Kidney (tissue), 14 donors: Measurements from ENCODE around the gene OR4K1. TPM values are rescaled to one million over a fixed set of nuclear protein-coding genes. Genes with fewer than 3 reads are reported as not detected.

ENCODE experiments used
- DNase-seq, 5 donors: peaks; one replicate each; pipeline ENCODE4 v3.0.0-alpha.2; 2013 to 2020
- FAIRE-seq: peaks from 2 replicates; lab custom pipeline; 2012; peaks lifted over from hg19 to GRCh38; lab: Jason Lieb, UNC
- H3K27ac ChIP-seq, 2 donors: one replicate each; pipeline ENCODE4 v1.7.0; 2013; ENCODE audit warnings: low read depth in 2 of 2, low read length in 2 of 2, inconsistent platforms in 1 of 2
- H3K27me3 ChIP-seq: one replicate; pipeline ENCODE4 v1.7.1; 2013; ENCODE audit warnings: low read length, inconsistent platforms; ENCODE audit not compliant: control insufficient read depth, insufficient read depth
- H3K36me3 ChIP-seq, 3 donors: one replicate each; pipeline versions ENCODE4 v1.7.0 to v1.7.1; 2013; ENCODE audit warnings: low read length in 3 of 3, control low read depth in 1 of 3, inconsistent platforms in 1 of 3; ENCODE audit not compliant: insufficient read depth in 3 of 3, control insufficient read depth in 2 of 3
- H3K4me1 ChIP-seq, 3 donors: one replicate each; pipeline versions ENCODE4 v1.7.0 to v1.7.1; 2013; ENCODE audit warnings: low read length in 3 of 3, inconsistent platforms in 1 of 3, low read depth in 1 of 3; ENCODE audit not compliant: control insufficient read depth in 2 of 3, insufficient read depth in 2 of 3
- H3K4me3 ChIP-seq, 3 donors: one replicate each; pipeline versions ENCODE4 v1.7.0 to v1.8.1; 2013; ENCODE audit warnings: low read length in 3 of 3, control low read depth in 1 of 3, inconsistent platforms in 1 of 3
- H3K9ac ChIP-seq, 3 donors: one replicate each; pipeline versions ENCODE4 v1.7.0 to v1.7.1; 2013; ENCODE audit warnings: low read length in 3 of 3, control low read depth in 1 of 3, inconsistent platforms in 1 of 3
- H3K9me3 ChIP-seq, 3 donors: one replicate each; pipeline versions ENCODE4 v1.7.0 to v1.7.1; 2013; ENCODE audit warnings: low read length in 3 of 3, control low read depth in 1 of 3, inconsistent platforms in 1 of 3; ENCODE audit not compliant: control insufficient read depth in 2 of 3, insufficient read depth in 1 of 3
- intact Hi-C: fragments of 100-400 bp; cut with DNase I; formaldehyde crosslinking; loops from one replicate; pipeline ENCODE4 v1.11.1; 2022
- polyA plus RNA-seq: library from polyadenylated mRNA; stranded (reverse); fragments of 350-450 nt; fragmentation: Illumina TruSeq; extraction: RNeasy Lipid Tissue Mini Kit (QIAGEN cat#74804); gene quantifications from one replicate; pipeline ENCODE4 v1.2.3, GENCODE V29; 2014; ENCODE audit warnings: low read depth, low replicate concordance; ENCODE audit not compliant: insufficient read depth
- total RNA-seq: library from RNA; stranded (reverse); fragmentation: NEBNext Ultra II Directional; extraction: Animal tissue kit (Norgen Biotek cat#: 25700); gene quantifications from one replicate; pipeline ENCODE4 v1.2.1, GENCODE V29; 2021
- TF ChIP-seq, protein P1 (sequence below): IDR thresholded peaks from 3 replicates; pipeline ENCODE4 v1.5.1; 2012; ENCODE audit warnings: mild to moderate bottlenecking, moderate library complexity, borderline replicate concordance; ENCODE audit not compliant: insufficient read depth; ENCODE audit errors: extremely low read depth
- donor health status: control.
- donor health status: control.
- donor health status: control.
- donor health status: control.
- donor health status: control.
- donor health status: DM: yes; HTN: yes; CAD: no.
- donor health status: Normal renal cell carcinoma (clear cell type).

The OR4K1 gene
- total and polyA plus RNA-seq, 2 donors from 2014 or later: not detected

GRCh38 chr14:19974844-19975243 is 44.1 kb downstream of the OR4K1 start:
- Histone ChIP-seq H3K36me3 (no peaks in the 10 kb centered on the region), H3K9me3 (no peaks in the 10 kb centered on the region), H3K4me1 (no peaks in the 10 kb centered on the region), H3K27ac (no peak overlapping the region), H3K9ac (no peak overlapping the region), H3K4me3 (no peak overlapping the region), H3K27me3 (no peaks in the 10 kb centered on the region)
- DNase-seq (no peak), FAIRE-seq (no peak)
- TF ChIP-seq, protein P1, sequence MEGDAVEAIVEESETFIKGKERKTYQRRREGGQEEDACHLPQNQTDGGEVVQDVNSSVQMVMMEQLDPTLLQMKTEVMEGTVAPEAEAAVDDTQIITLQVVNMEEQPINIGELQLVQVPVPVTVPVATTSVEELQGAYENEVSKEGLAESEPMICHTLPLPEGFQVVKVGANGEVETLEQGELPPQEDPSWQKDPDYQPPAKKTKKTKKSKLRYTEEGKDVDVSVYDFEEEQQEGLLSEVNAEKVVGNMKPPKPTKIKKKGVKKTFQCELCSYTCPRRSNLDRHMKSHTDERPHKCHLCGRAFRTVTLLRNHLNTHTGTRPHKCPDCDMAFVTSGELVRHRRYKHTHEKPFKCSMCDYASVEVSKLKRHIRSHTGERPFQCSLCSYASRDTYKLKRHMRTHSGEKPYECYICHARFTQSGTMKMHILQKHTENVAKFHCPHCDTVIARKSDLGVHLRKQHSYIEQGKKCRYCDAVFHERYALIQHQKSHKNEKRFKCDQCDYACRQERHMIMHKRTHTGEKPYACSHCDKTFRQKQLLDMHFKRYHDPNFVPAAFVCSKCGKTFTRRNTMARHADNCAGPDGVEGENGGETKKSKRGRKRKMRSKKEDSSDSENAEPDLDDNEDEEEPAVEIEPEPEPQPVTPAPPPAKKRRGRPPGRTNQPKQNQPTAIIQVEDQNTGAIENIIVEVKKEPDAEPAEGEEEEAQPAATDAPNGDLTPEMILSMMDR: no peak
- intact Hi-C loops: no loop called here

DNA sequence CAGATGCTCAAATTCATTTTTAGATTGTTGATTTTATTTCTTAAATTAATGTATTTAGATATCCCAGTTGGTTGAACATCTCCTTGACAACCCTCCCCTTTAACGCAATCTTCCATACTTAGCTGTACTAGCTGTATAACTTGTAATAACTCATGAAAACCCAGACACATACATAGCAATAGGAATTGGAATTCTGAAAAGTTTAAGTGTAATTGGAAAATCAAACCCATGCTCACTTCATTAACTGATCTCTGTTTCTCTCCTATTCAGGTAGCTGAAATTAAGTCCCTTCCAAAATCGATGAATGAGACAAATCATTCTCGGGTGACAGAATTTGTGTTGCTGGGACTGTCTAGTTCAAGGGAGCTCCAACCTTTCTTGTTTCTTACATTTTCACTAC is 44.6 kb downstream of the OR4K1 start, which contains the start of gene OR4K15:
OR4K15 (plus strand) TSS at position 301 of the 400 bp plus-strand sequence; CDS start at position 301, 0 bp downstream.
- intact Hi-C loops: no loop called here
- Histone ChIP-seq H3K27ac (no peak within 1 kb of the TSS), H3K9ac (no peak within 1 kb of the TSS), H3K9me3 (no peaks in the 10 kb centered on the region), H3K27me3 (no peaks in the 10 kb centered on the region), H3K36me3 (no peaks in the 10 kb centered on the region), H3K4me1 (no peaks in the 10 kb centered on the region), H3K4me3 (no peak within 1 kb of the TSS)
- DNase-seq (no peak), FAIRE-seq (no peak)
- TF ChIP-seq, protein P1: no peak

Other genes starting within 250 kb of the OR4K1 start
- not detected for gene OR11H2, start 217.0 kb upstream of the OR4K1 start, total RNA-seq
- gene OR11H2, start 217.0 kb upstream of the OR4K1 start, polyA plus RNA-seq: not detected
- gene OR4Q3, start 187.3 kb upstream of the OR4K1 start, total RNA-seq: not detected
- gene OR4Q3, start 187.3 kb upstream of the OR4K1 start, polyA plus RNA-seq: not detected
- not detected for gene OR4M1, start 157.4 kb upstream of the OR4K1 start, total RNA-seq
- gene OR4M1, start 157.4 kb upstream of the OR4K1 start, polyA plus RNA-seq: not detected
- not detected for gene OR4N2, start 127.1 kb upstream of the OR4K1 start, total RNA-seq
- gene OR4N2, start 127.1 kb upstream of the OR4K1 start, polyA plus RNA-seq: not detected
- not detected for gene OR4K2, start 55.8 kb upstream of the OR4K1 start, total RNA-seq
- gene OR4K2, start 55.8 kb upstream of the OR4K1 start, polyA plus RNA-seq: not detected
- not detected for gene OR4K5, start 10.3 kb upstream of the OR4K1 start, total RNA-seq
- not detected for gene OR4K5, start 10.3 kb upstream of the OR4K1 start, polyA plus RNA-seq
- gene OR4K15, start 44.7 kb downstream of the OR4K1 start, total RNA-seq: not detected
- not detected for gene OR4K15, start 44.7 kb downstream of the OR4K1 start, polyA plus RNA-seq
- not detected for gene OR4Q2, start 71.2 kb downstream of the OR4K1 start, total RNA-seq
- gene OR4Q2, start 71.2 kb downstream of the OR4K1 start, polyA plus RNA-seq: not detected
- not detected for gene OR4K14, start 88.4 kb downstream of the OR4K1 start, total RNA-seq
- gene OR4K14, start 88.4 kb downstream of the OR4K1 start, polyA plus RNA-seq: not detected
- not detected for gene OR4K13, start 105.1 kb downstream of the OR4K1 start, total RNA-seq
- gene OR4K13, start 105.1 kb downstream of the OR4K1 start, polyA plus RNA-seq: not detected
- not detected for gene OR4L1, start 129.1 kb downstream of the OR4K1 start, total RNA-seq
- gene OR4L1, start 129.1 kb downstream of the OR4K1 start, polyA plus RNA-seq: not detected
- not detected for gene OR4K17, start 179.8 kb downstream of the OR4K1 start, total RNA-seq
- gene OR4K17, start 179.8 kb downstream of the OR4K1 start, polyA plus RNA-seq: not detected
- not detected for gene OR4N5, start 207.9 kb downstream of the OR4K1 start, total RNA-seq
- not detected for gene OR4N5, start 207.9 kb downstream of the OR4K1 start, polyA plus RNA-seq